ENCODE measurements around the gene PDE6A. TPM values are rescaled to one million over a fixed set of nuclear protein-coding genes. Genes with fewer than 3 reads are reported as not detected.

PDE6A gene
- polyA plus RNA-seq, 3 donors, result 0.01 TPM; not detected in 2

GRCh38 chr5:149982505-149982904, 37.9 kb upstream of the PDE6A start:
- H4K20me1 ChIP-seq (ENCODE audit: insufficient read depth, low read length), result no peaks in the 10 kb centered on the region
- H3K27ac ChIP-seq (ENCODE audit: low read depth in 1 of 2, low read length in 2 of 2), result no peak overlapping the region
- Mint-ChIP-seq H3K27me3 (ENCODE audit: low read depth in 3 of 3) (no peaks in the 10 kb centered on the region), H3K4me1 (no peaks in the 10 kb centered on the region), H3K27ac (no peak overlapping the region), H3K36me3 (peaks cover 45 to 51% of the 10 kb centered on the region in 2 donors), H3K4me3 (no peak overlapping the region), H3K9me3 (no peaks in the 10 kb centered on the region)
- no peak overlapping the region for H3K9ac ChIP-seq (ENCODE audit: insufficient read depth, low read length, poor library complexity, severe bottlenecking)
- no peaks in the 10 kb centered on the region for H3K27me3 ChIP-seq (ENCODE audit: control insufficient read depth in 2 of 2, insufficient read depth in 2 of 2, low read length in 2 of 2)
- no peak overlapping the region for H3K4me2 ChIP-seq (replicated peaks; ENCODE audit: extremely low read depth, low read length, poor library complexity, severe bottlenecking)
- no peaks in the 10 kb centered on the region for H3K9me3 ChIP-seq (replicated peaks in 1 of 2; ENCODE audit: control insufficient read depth in 1 of 2, insufficient read depth in 1 of 2, low read length in 2 of 2)
- H3K36me3 ChIP-seq (replicated peaks in 1 of 2; ENCODE audit: control insufficient read depth in 1 of 2, insufficient read depth in 2 of 2, low read length in 2 of 2), result peaks cover 31 to 58% of the 10 kb centered on the region in 2 donors
- TF ChIP-seq, protein P1, sequence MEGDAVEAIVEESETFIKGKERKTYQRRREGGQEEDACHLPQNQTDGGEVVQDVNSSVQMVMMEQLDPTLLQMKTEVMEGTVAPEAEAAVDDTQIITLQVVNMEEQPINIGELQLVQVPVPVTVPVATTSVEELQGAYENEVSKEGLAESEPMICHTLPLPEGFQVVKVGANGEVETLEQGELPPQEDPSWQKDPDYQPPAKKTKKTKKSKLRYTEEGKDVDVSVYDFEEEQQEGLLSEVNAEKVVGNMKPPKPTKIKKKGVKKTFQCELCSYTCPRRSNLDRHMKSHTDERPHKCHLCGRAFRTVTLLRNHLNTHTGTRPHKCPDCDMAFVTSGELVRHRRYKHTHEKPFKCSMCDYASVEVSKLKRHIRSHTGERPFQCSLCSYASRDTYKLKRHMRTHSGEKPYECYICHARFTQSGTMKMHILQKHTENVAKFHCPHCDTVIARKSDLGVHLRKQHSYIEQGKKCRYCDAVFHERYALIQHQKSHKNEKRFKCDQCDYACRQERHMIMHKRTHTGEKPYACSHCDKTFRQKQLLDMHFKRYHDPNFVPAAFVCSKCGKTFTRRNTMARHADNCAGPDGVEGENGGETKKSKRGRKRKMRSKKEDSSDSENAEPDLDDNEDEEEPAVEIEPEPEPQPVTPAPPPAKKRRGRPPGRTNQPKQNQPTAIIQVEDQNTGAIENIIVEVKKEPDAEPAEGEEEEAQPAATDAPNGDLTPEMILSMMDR (IDR thresholded peaks at IDR 0.05), result no peak
- DNase-seq, result no peak
- no peak overlapping the region for H3K4me3 ChIP-seq (replicated peaks in 1 of 3; ENCODE audit: low read depth in 2 of 3, low read length in 3 of 3)
- intact Hi-C loops (cut with micrococcal nuclease), result no loop called here
- H3K79me2 ChIP-seq (ENCODE audit: insufficient read depth, low read length), result no peaks in the 10 kb centered on the region
- H3K4me1 ChIP-seq (ENCODE audit: control insufficient read depth in 1 of 2, insufficient read depth in 2 of 2, low read length in 2 of 2), result no peaks in the 10 kb centered on the region
- H2AFZ ChIP-seq (ENCODE audit: insufficient read depth, low read depth, low read length, poor library complexity, severe bottlenecking), result no peak overlapping the region

GRCh38 chr5:149981206-149981605, 36.6 kb upstream of the PDE6A start:
- Histone ChIP-seq H3K4me2 (replicated peaks; ENCODE audit: extremely low read depth, low read length, poor library complexity, severe bottlenecking) (no peak overlapping the region), H3K27me3 (ENCODE audit: control insufficient read depth in 2 of 2, insufficient read depth in 2 of 2, low read length in 2 of 2) (no peaks in the 10 kb centered on the region), H3K79me2 (ENCODE audit: insufficient read depth, low read length) (no peaks in the 10 kb centered on the region), H3K4me3 (replicated peaks in 1 of 3; ENCODE audit: low read depth in 2 of 3, low read length in 3 of 3) (no peak overlapping the region), H3K9ac (ENCODE audit: insufficient read depth, low read length, poor library complexity, severe bottlenecking) (no peak overlapping the region), H3K27ac (ENCODE audit: low read depth in 1 of 2, low read length in 2 of 2) (no peak overlapping the region), H3K4me1 (ENCODE audit: control insufficient read depth in 1 of 2, insufficient read depth in 2 of 2, low read length in 2 of 2) (no peaks in the 10 kb centered on the region), H3K36me3 (replicated peaks in 1 of 2; ENCODE audit: control insufficient read depth in 1 of 2, insufficient read depth in 2 of 2, low read length in 2 of 2) (peaks cover 31 to 66% of the 10 kb centered on the region in 2 donors), H3K9me3 (replicated peaks in 1 of 2; ENCODE audit: control insufficient read depth in 1 of 2, insufficient read depth in 1 of 2, low read length in 2 of 2) (no peaks in the 10 kb centered on the region), H2AFZ (ENCODE audit: insufficient read depth, low read depth, low read length, poor library complexity, severe bottlenecking) (no peak overlapping the region), H4K20me1 (ENCODE audit: insufficient read depth, low read length) (no peaks in the 10 kb centered on the region)
- H3K4me1 Mint-ChIP-seq, result no peaks in the 10 kb centered on the region
- WGBS (ENCODE audit: insufficient coverage), result 100% methylated on average over 1 of the region's 3 CpGs
- DNase-seq, result no peak
- no peaks in the 10 kb centered on the region for H3K9me3 Mint-ChIP-seq
- TF ChIP-seq, protein P1 (IDR thresholded peaks at IDR 0.05), result no peak
- H3K36me3 Mint-ChIP-seq, result peaks cover 47 to 59% of the 10 kb centered on the region in 2 donors
- H3K4me3 Mint-ChIP-seq, result no peak overlapping the region
- intact Hi-C loops (cut with micrococcal nuclease), result no loop called here
- H3K27me3 Mint-ChIP-seq (ENCODE audit: low read depth in 3 of 3), result no peaks in the 10 kb centered on the region
- no peak overlapping the region for H3K27ac Mint-ChIP-seq

All from CD14-positive monocyte (primary cell).